Measurements from ENCODE around the gene MOSMO. TPM values are rescaled to one million over a fixed set of nuclear protein-coding genes. Genes with fewer than 3 reads are reported as not detected.

Gene MOSMO
- polyA plus RNA-seq, 1 experiment, result 15.8 TPM

- Histone ChIP-seq H3K9me3 (ENCODE audit: control insufficient read depth, insufficient read depth, low read length) (no peaks in the 10 kb centered on the region), H3K27me3 (ENCODE audit: control insufficient read depth, insufficient read depth, low read length) (no peaks in the 10 kb centered on the region), H3K4me3 (ENCODE audit: low read depth, low read length) (no peak overlapping the region), H3K27ac (ENCODE audit: low read depth, low read length) (no peak overlapping the region)
- no peak for TF ChIP-seq CTCF (IDR thresholded peaks at IDR 0.05; ENCODE audit: low read depth, low read length)
- no peak for DNase-seq (ENCODE audit: low read depth, low spot score)
- ChIA-PET CTCF (interaction anchor here (0.6 to 1.5 kb wide), 2 partner anchors 72 to 597 kb away, joined by 4 to 6 read pairs; no protein-coding TSS in a partner anchor), POLR2A (interaction anchor here (0.7 kb wide), 2 partner anchors 105 to 150 kb away, joined by 5 to 6 read pairs; no protein-coding TSS in a partner anchor)
Observed at GRCh38 chr16:22073350-22073749, 65.4 kb downstream of the MOSMO start.

- POLR2A ChIA-PET, result no interaction called here
- CTCF ChIA-PET, result interaction anchor here (1.0 to 5.9 kb wide), 4 partner anchors 8 to 85 kb away, joined by 3 to 365 read pairs (median 44); partner anchors contain the start of gene PDZD9
- DNase-seq (ENCODE audit: low read depth, low spot score), result peak; percentile 15
- H3K27me3 ChIP-seq (ENCODE audit: control insufficient read depth, insufficient read depth, low read length), result no peaks in the 10 kb centered on the region
- no peak overlapping the region for H3K4me3 ChIP-seq (ENCODE audit: low read depth, low read length)
- no peaks in the 10 kb centered on the region for H3K9me3 ChIP-seq (ENCODE audit: control insufficient read depth, insufficient read depth, low read length)
- TF ChIP-seq CTCF (IDR thresholded peaks at IDR 0.05; ENCODE audit: low read depth, low read length), result no peak
- H3K27ac ChIP-seq (ENCODE audit: low read depth, low read length), result peak overlapping the region; percentile 41
Observed at GRCh38 chr16:22075043-22075757, 67.3 kb downstream of the MOSMO start.

- CTCF ChIA-PET, result interaction anchor here (0.6 to 5.9 kb wide), 9 partner anchors 9 to 107 kb away, joined by 3 to 365 read pairs (median 10); partner anchors contain the start of genes MOSMO, PDZD9 and VWA3A
- TF ChIP-seq CTCF (IDR thresholded peaks at IDR 0.05; ENCODE audit: low read depth, low read length), result no peak
- POLR2A ChIA-PET, result no interaction called here
- H3K4me3 ChIP-seq (ENCODE audit: low read depth, low read length), result no peak overlapping the region
- DNase-seq (ENCODE audit: low read depth, low spot score), result no peak
- peak overlapping the region; percentile 41 for H3K27ac ChIP-seq (ENCODE audit: low read depth, low read length)
- no peaks in the 10 kb centered on the region for H3K9me3 ChIP-seq (ENCODE audit: control insufficient read depth, insufficient read depth, low read length)
- H3K27me3 ChIP-seq (ENCODE audit: control insufficient read depth, insufficient read depth, low read length), result no peaks in the 10 kb centered on the region
Observed at GRCh38 chr16:22075776-22076175, 67.9 kb downstream of the MOSMO start.

GRCh38 chr16:22077700-22078313 lies 69.9 kb downstream of the MOSMO start:
- no peaks in the 10 kb centered on the region for H3K9me3 ChIP-seq (ENCODE audit: control insufficient read depth, insufficient read depth, low read length)
- no peak overlapping the region for H3K27ac ChIP-seq (ENCODE audit: low read depth, low read length)
- ChIA-PET POLR2A (interaction anchor here (0.9 to 1.6 kb wide), 4 partner anchors 69 to 78 kb away, joined by 7 to 10 read pairs (median 8); partner anchors contain the start of gene MOSMO), CTCF (interaction anchor here (0.6 to 5.9 kb wide), 58 partner anchors 9 to 1436 kb away, joined by 3 to 365 read pairs (median 7); partner anchors contain the start of genes MOSMO, PDZD9, POLR3E and UQCRC2)
- H3K4me3 ChIP-seq (ENCODE audit: low read depth, low read length), result no peak overlapping the region
- peak; percentile 26 for DNase-seq (ENCODE audit: low read depth, low spot score)
- TF ChIP-seq CTCF (IDR thresholded peaks at IDR 0.05; ENCODE audit: low read depth, low read length), result peak; percentile 87
- no peaks in the 10 kb centered on the region for H3K27me3 ChIP-seq (ENCODE audit: control insufficient read depth, insufficient read depth, low read length)

Data from AG04450 (cell line).